Measurements from ENCODE around the gene STPG3. TPM values are rescaled to one million over a fixed set of nuclear protein-coding genes. Genes with fewer than 3 reads are reported as not detected.

STPG3 gene
- total and polyA plus RNA-seq, 2 of the 13 experiments (the other 11 are each of a cell fraction or from before 2014, with no cell fraction given), result not detected

- TF ChIP-seq ZNF281 (CRISPR knock-in tag; IDR thresholded peaks at IDR 0.05; ENCODE audit: borderline replicate concordance) (no peak), MXD3 (CRISPR knock-in tag; IDR thresholded peaks at IDR 0.05) (peak; percentile 44), CEBPZ (IDR thresholded peaks at IDR 0.05; ENCODE audit: low read length) (no peak), REXO4 (CRISPR knock-in tag; IDR thresholded peaks at IDR 0.05; ENCODE audit: borderline replicate concordance) (no peak), MYC (CRISPR knock-in tag; IDR thresholded peaks at IDR 0.05; ENCODE audit: borderline replicate concordance) (peak; percentile 35; the same call in 1 of the 2 replicates), ZNF12 (CRISPR knock-in tag; IDR thresholded peaks at IDR 0.05) (no peak), PAXIP1 (CRISPR knock-in tag; conservative IDR thresholded peaks at IDR 0.05) (no peak), REL (CRISPR knock-in tag; conservative IDR thresholded peaks at IDR 0.05) (no peak)
Measured at GRCh38 chr9:137294681-137295237, 43.7 kb downstream of the STPG3 start (continued).

Data from HepG2 (cell line).